NCI-H82 (cell line): ENCODE measurements around the gene CBS.
"Not testable (repeated sequence)": the region's sequence is repeated elsewhere in the genome, so short reads cannot be mapped to it uniquely, and the experiment has no call there.

Experiments used
- DNase-seq: peaks from one replicate; lab custom pipeline; 2025; lab: John Stamatoyannopoulos, UW

Gene CBS

GRCh38 chr21:43075170-43076022 lies at the start of gene CBS:
TSS of gene CBS (minus strand) at chr21:43075835. CDS start at chr21:43072193, 3,642 bp downstream.
- not testable (repeated sequence) for DNase-seq

GRCh38 chr21:43115956-43116355 lies 40.3 kb upstream of the CBS start:
- DNase-seq: not testable (repeated sequence)

GRCh38 chr21:43114483-43114882 lies 38.8 kb upstream of the CBS start:
- not testable (repeated sequence) for DNase-seq

- not testable (repeated sequence) for DNase-seq
Observed at GRCh38 chr21:43109006-43109405, 33.4 kb upstream of the CBS start.

- not testable (repeated sequence) for DNase-seq
Observed at GRCh38 chr21:43108177-43108576, 32.5 kb upstream of the CBS start.

- DNase-seq: not testable (repeated sequence)
Observed at GRCh38 chr21:43107794-43108137, 32.1 kb upstream of the CBS start.

GRCh38 chr21:43106965-43107793 lies 31.5 kb upstream of the CBS start, which contains the start of gene U2AF1:
TSS of gene U2AF1 (minus strand) at chr21:43107570. CDS start at chr21:43107494, 76 bp downstream.
- DNase-seq: not testable (repeated sequence)

GRCh38 chr21:43104642-43105041 lies 29.0 kb upstream of the CBS start:
- DNase-seq: not testable (repeated sequence)

GRCh38 chr21:43102281-43102680 lies 26.6 kb upstream of the CBS start:
- not testable (repeated sequence) for DNase-seq

- not testable (repeated sequence) for DNase-seq
Observed at GRCh38 chr21:43101676-43102075, 26.0 kb upstream of the CBS start.

- not testable (repeated sequence) for DNase-seq
Observed at GRCh38 chr21:43101000-43101399, 25.4 kb upstream of the CBS start.

GRCh38 chr21:43091979-43092614 lies 16.5 kb upstream of the CBS start:
- not testable (repeated sequence) for DNase-seq

- not testable (repeated sequence) for DNase-seq
Observed at GRCh38 chr21:43090947-43091346, 15.3 kb upstream of the CBS start.

GRCh38 chr21:43089463-43089862 lies 13.8 kb upstream of the CBS start:
- not testable (repeated sequence) for DNase-seq

GRCh38 chr21:43082587-43083300 lies 7.1 kb upstream of the CBS start:
- DNase-seq: not testable (repeated sequence)

- DNase-seq: not testable (repeated sequence)
Observed at GRCh38 chr21:43076643-43077042, 1.0 kb upstream of the CBS start.

- not testable (repeated sequence) for DNase-seq
Observed at GRCh38 chr21:43076023-43076637, 495 bp upstream of the CBS start.

- DNase-seq: not testable (repeated sequence)
Observed at GRCh38 chr21:43074401-43075169, 1.1 kb downstream of the CBS start.

GRCh38 chr21:43072742-43073141 lies 2.9 kb downstream of the CBS start:
- DNase-seq: not testable (repeated sequence)

GRCh38 chr21:43069682-43070081 lies 6.0 kb downstream of the CBS start:
- not testable (repeated sequence) for DNase-seq
